DMS 273 treated with DMSO at 0.1 percent for 48 hours (cell line): ENCODE measurements around the gene COA1.

ENCODE experiments used
- DNase-seq: peaks from one replicate; lab custom pipeline; 2025; lab: John Stamatoyannopoulos, UW

COA1 gene

DNA sequence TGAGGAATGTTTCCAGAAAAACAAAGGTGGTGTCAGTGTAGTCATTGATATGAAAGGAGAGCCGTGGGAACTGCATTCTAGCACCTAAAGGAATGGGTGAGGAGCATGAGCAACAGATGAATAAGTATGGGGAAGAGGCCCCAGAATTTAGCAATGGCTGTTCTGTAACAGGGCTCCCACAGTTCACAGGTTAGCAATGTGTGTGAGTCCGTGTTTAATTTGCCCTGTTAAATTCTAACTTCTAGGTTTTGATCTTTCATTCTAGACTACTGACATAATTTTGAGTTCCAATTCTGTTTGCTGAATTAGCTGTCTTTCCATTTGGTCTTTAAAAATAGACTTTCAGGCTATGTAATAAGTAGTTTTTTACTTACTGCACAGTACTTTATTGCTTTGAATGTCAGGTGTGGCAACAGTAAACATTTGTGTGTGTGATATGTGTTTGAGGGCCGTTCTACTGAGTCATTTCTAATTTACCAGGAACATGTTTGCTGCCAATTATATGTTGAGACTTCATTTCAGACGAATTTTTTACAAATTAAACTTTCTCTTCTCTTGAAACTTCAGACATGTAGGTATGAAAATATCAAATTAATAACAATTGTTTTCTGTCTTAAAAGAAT lies 137.7 kb downstream of the COA1 start:
- no peak for DNase-seq

DNA sequence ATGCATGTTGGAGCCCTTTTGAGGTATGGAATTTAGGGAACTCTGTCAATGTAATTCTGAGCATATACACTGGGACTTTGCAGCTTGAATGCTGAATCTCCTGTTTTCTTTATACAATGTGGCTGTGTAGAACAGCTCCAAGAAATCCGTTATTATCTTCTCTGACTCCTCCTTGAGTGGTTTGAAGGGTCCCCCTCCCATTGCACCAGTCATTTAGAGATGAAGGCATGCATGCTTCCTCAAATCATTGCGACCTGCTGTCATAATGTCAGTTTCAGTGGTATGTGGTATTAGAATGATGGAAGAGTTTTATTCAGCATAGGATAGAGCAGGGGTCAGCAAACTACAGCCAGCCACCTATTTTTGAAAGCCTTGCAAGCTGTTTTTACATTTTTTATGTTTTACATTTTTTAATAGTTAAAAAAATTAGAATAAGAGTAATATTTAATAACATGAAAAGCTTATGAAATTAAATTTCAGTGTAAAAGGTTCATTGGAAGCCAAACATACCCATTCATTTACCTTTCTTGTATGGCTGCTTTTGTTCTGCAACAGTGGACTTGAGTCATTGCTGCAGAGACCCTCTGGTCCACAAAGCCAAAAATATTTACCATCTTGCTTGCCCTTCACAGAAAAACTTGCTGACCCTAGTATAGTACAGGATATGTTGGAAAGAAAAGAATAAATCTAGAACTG lies 138.3 kb downstream of the COA1 start:
- no peak for DNase-seq

DNA sequence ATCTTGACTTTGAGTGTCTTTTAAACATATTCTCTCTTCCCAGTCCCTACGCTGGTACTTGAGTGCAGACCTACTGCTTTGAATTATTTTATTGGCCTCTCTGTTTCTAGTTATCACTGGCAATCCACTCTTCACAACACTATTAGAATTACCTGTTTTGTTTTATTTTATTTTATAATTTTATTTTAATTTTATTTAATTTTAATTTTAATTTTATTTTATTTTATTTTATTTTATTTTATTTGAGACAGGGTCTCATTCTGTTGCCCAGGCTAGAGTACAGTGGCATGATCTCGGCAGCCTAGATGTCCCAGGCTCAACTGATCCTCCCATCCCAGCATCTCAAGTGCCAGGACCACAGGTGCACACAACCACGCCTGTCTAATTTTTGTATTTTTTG lies 139.6 kb downstream of the COA1 start:
- no peak for DNase-seq
